Measurements from ENCODE around the gene GPC5.

DNA sequence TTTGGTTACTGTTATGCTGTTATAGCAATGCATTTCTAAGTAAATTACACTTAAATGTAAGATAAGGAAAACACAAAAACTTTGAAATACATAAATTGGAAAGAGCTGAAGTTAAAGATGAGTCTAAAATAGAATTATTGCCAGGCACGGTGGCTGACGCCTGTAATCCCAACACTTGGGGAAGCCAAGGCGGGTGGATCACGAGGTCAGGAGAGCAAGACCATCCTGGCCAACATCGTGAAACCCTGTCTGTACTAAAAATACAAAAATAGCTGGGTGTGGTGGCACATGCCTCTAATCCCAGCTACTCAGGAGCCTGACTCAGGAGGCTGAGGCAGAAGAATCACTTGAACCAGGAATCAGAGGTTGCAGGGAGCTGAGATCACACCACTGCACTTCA, 922.8 kb downstream of the GPC5 start:
- TF ChIP-seq, protein P1, sequence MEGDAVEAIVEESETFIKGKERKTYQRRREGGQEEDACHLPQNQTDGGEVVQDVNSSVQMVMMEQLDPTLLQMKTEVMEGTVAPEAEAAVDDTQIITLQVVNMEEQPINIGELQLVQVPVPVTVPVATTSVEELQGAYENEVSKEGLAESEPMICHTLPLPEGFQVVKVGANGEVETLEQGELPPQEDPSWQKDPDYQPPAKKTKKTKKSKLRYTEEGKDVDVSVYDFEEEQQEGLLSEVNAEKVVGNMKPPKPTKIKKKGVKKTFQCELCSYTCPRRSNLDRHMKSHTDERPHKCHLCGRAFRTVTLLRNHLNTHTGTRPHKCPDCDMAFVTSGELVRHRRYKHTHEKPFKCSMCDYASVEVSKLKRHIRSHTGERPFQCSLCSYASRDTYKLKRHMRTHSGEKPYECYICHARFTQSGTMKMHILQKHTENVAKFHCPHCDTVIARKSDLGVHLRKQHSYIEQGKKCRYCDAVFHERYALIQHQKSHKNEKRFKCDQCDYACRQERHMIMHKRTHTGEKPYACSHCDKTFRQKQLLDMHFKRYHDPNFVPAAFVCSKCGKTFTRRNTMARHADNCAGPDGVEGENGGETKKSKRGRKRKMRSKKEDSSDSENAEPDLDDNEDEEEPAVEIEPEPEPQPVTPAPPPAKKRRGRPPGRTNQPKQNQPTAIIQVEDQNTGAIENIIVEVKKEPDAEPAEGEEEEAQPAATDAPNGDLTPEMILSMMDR (IDR thresholded peaks at IDR 0.05): no peak
- TF ChIP-seq POLR2AphosphoS5 (IDR thresholded peaks at IDR 0.05): no peak
- TF ChIP-seq EP300 (IDR thresholded peaks at IDR 0.05): no peak
